Measurements from ENCODE around the gene C1orf232. TPM values are rescaled to one million over a fixed set of nuclear protein-coding genes. Genes with fewer than 3 reads are reported as not detected.

The C1orf232 gene
- total and polyA plus RNA-seq, 2 donors (not counting 3 experiments of a cell fraction or from before 2014, with no cell fraction given) = not detected

GRCh38 chr1:26130695-26131094, 38.1 kb downstream of the C1orf232 start:
- POLR2A ChIA-PET = no interaction called here
- no peaks in the 10 kb centered on the region for H3K9me1 ChIP-seq (replicated peaks; ENCODE audit: control insufficient read depth, extremely low read depth, insufficient read depth, low read length)
- BruUV-seq (replicated peaks) = no TSS peak

More at GRCh38 chr1:26130695-26131094, 38.1 kb downstream of the C1orf232 start:
- DNase-seq (ENCODE audit: low read depth, low spot score) (no peak), FAIRE-seq (no peak)
- dilution Hi-C loops (cut with MboI; ENCODE audit: extremely low pct_ligation_motif_present, low sequenced_read_pairs) = no loop called here
- Histone ChIP-seq H3K4me3 (replicated peaks in 1 of 3; ENCODE audit: insufficient read depth in 1 of 3, low read depth in 1 of 3, low read length in 3 of 3) (no peak overlapping the region), H3K36me3 (ENCODE audit: control insufficient read depth in 2 of 2, extremely low read depth in 1 of 2, insufficient read depth in 2 of 2, low read length in 2 of 2) (no peaks in the 10 kb centered on the region), H3K27ac (ENCODE audit: insufficient read depth, low read depth, low read length) (no peak overlapping the region), H2AFZ (ENCODE audit: low read depth, low read length) (no peak overlapping the region), H3K9me3 (replicated peaks; ENCODE audit: control insufficient read depth, insufficient read depth, low read length) (no peaks in the 10 kb centered on the region), H4K20me1 (replicated peaks; ENCODE audit: control insufficient read depth, extremely low read depth, insufficient read depth, low read length) (no peaks in the 10 kb centered on the region), H3K27me3 (ENCODE audit: control insufficient read depth in 2 of 2, insufficient read depth in 2 of 2, low read length in 2 of 2) (no peaks in the 10 kb centered on the region), H3K79me2 (ENCODE audit: control insufficient read depth, insufficient read depth, low read length) (no peaks in the 10 kb centered on the region), H3K4me1 (ENCODE audit: control insufficient read depth, extremely low read depth, insufficient read depth, low read length) (peaks cover 8% of the 10 kb centered on the region), H3K9ac (replicated peaks; ENCODE audit: extremely low read depth, insufficient read depth, low read length) (no peak overlapping the region), H3K4me2 (ENCODE audit: insufficient read depth, low read length) (no peak overlapping the region)
- CTCF ChIA-PET = interaction anchor here (1.1 to 6.5 kb wide), 3 partner anchors 8 to 14 kb away, joined by 4 to 62 read pairs (median 5); no protein-coding TSS in a partner anchor
- intact Hi-C loops (cut with micrococcal nuclease) = no loop called here
- TF ChIP-seq MYC (IDR thresholded peaks at IDR 0.05; ENCODE audit: low read depth, low read length) (no peak), MAX (IDR thresholded peaks at IDR 0.05; ENCODE audit: insufficient read depth, insufficient read length) (no peak), CTCF (IDR thresholded peaks at IDR 0.05; ENCODE audit: extremely low read depth in 1 of 2, insufficient read depth in 1 of 2, low read depth in 1 of 2, low read length in 2 of 2) (no peak)
